GM12878 (cell line): ENCODE results near the gene BMI1. TPM values are rescaled to one million over a fixed set of nuclear protein-coding genes. Genes with fewer than 3 reads are reported as not detected.

Experiments used
- ATAC-seq: fragments of 200-7000 bp; cut with Tn5 transposase; 3 replicates; pipeline ENCODE4 v1.9.1; 2020; ENCODE audit warnings: mild to moderate bottlenecking, moderate library complexity
- BruUV-seq: library from RNA; stranded (reverse); fragments of 400-500 nt; replicated peaks from 2 replicates; lab custom pipeline; 2021; lab: Mats Ljungman, UMichigan
- CTCF ChIA-PET: fragments of 300-600 bp; sonication (Branson Sonifier 250); formaldehyde crosslinking; extraction: SDS; loops from one replicate; lab custom pipeline; 2021; ENCODE audit warnings: inconsistent platforms; lab: Yijun Ruan, JAX
- POLR2A ChIA-PET: fragments of 350-600 bp; formaldehyde crosslinking; extraction: SDS; loops from one replicate; lab custom pipeline; 2021; ENCODE audit warnings: inconsistent platforms; lab: Charles Lee
- RAD21 ChIA-PET: fragments of 300-600 bp; sonication (Branson Sonifier 250); formaldehyde crosslinking; loops from one replicate; lab custom pipeline; 2023; ENCODE audit warnings: antibody characterized with exemption; ENCODE audit not compliant: unreplicated experiment; lab: Charles Lee
- SMC1A ChIA-PET: fragments of 300-600 bp; sonication (Branson Sonifier 250); formaldehyde crosslinking; loops from one replicate; lab custom pipeline; 2023; ENCODE audit not compliant: unreplicated experiment, uncharacterized antibody; lab: Charles Lee
- DNase-seq: peaks from one replicate; pipeline ENCODE4 v3.0.0-alpha.2; 2011; ENCODE audit warnings: low read depth, low spot score
- FAIRE-seq: peaks from 3 replicates; lab custom pipeline; 2011; peaks lifted over from hg19 to GRCh38; lab: Jason Lieb, UNC
- H2AFZ ChIP-seq: 2 replicates; pipeline ENCODE4 v1.6.0; 2011; ENCODE audit warnings: low read depth, low read length, control low read depth; ENCODE audit not compliant: control insufficient read depth
- H3K27ac ChIP-seq: 2 replicates; pipeline ENCODE4 v1.5.1; 2011; ENCODE audit warnings: control low read depth; ENCODE audit not compliant: control insufficient read depth, insufficient read depth
- H3K27me3 ChIP-seq, 2 experiments: replicated peaks in 1 of 2; 2 replicates each; pipeline versions ENCODE4 v1.6.0 to v1.6.1; 2011; ENCODE audit warnings: low read length in 1 of 2; ENCODE audit not compliant: control insufficient read depth in 2 of 2, insufficient read depth in 2 of 2
- H3K36me3 ChIP-seq, 2 experiments: 2 replicates each; pipeline ENCODE4 v1.5.1; 2011; ENCODE audit warnings: low read length in 1 of 2; ENCODE audit not compliant: control insufficient read depth in 2 of 2, insufficient read depth in 2 of 2
- H3K4me1 ChIP-seq: 2 replicates; pipeline ENCODE4 v1.6.1; 2011; ENCODE audit warnings: mild to moderate bottlenecking, low read length, moderate library complexity, mixed read lengths; ENCODE audit not compliant: control insufficient read depth, insufficient read depth
- H3K4me2 ChIP-seq: 2 replicates; pipeline ENCODE4 v1.6.0; 2011; ENCODE audit warnings: control low read depth; ENCODE audit not compliant: control insufficient read depth, insufficient read depth
- H3K4me3 ChIP-seq: fragments of 200-600 bp; sonication (generic); 2 replicates; pipeline ENCODE4 v1.5.1; 2016
- H3K79me2 ChIP-seq: 2 replicates; pipeline ENCODE4 v1.6.0; 2011; ENCODE audit warnings: low read length; ENCODE audit not compliant: control insufficient read depth, insufficient read depth
- H3K9ac ChIP-seq: 2 replicates; pipeline ENCODE4 v1.8.0; 2011; ENCODE audit warnings: low read length, control low read depth, mixed read lengths; ENCODE audit not compliant: control insufficient read depth, insufficient read depth
- H3K9me3 ChIP-seq: replicated peaks from 3 replicates; pipeline ENCODE4 v1.5.1; 2011; ENCODE audit warnings: mild to moderate bottlenecking, low read length; ENCODE audit not compliant: control insufficient read depth, insufficient read depth
- H4K20me1 ChIP-seq: 2 replicates; pipeline ENCODE4 v1.6.0; 2011; ENCODE audit not compliant: control insufficient read depth, insufficient read depth
- CHD1 ChIP-seq: IDR thresholded peaks from 2 replicates; pipeline ENCODE4 v1.6.1; 2012; ENCODE audit warnings: low read depth, low read length, improper control_type of control experiment
- DPF2 ChIP-seq: fragments of 450-650 bp; IDR thresholded peaks from 2 replicates; pipeline ENCODE4 v1.6.1; 2017; ENCODE audit warnings: mild to moderate bottlenecking
- KDM1A ChIP-seq: fragments of 200-600 bp; sonication (generic); IDR thresholded peaks from 2 replicates; pipeline ENCODE4 v1.6.1; 2016; ENCODE audit warnings: borderline replicate concordance
- MAX ChIP-seq: IDR thresholded peaks from 2 replicates; pipeline ENCODE4 v1.6.1; 2012; ENCODE audit warnings: low read depth, low read length, improper control_type of control experiment
- MEF2B ChIP-seq: fragments of 450-650 bp; IDR thresholded peaks from 2 replicates; pipeline ENCODE4 v1.6.1; 2018; ENCODE audit warnings: mild to moderate bottlenecking, moderate library complexity; ENCODE audit not compliant: partially characterized antibody, poor library complexity, severe bottlenecking
- NRF1 ChIP-seq: conservative IDR thresholded peaks from 2 replicates; pipeline ENCODE4 v1.6.1; 2011; ENCODE audit warnings: mild to moderate bottlenecking, low read depth, low read length, improper control_type of control experiment
- POLR2A ChIP-seq: IDR thresholded peaks from 2 replicates; pipeline ENCODE4 v1.6.1; 2011; ENCODE audit warnings: low read depth, mild to moderate bottlenecking, low read length
- POLR2AphosphoS5 ChIP-seq: IDR thresholded peaks from 2 replicates; pipeline ENCODE4 v1.6.1; 2011; ENCODE audit warnings: mild to moderate bottlenecking, low read length, inconsistent platforms
- POU2F2 ChIP-seq: IDR thresholded peaks from 3 replicates; pipeline ENCODE4 v1.6.1; 2011; ENCODE audit warnings: low read depth, mild to moderate bottlenecking, low read length, borderline replicate concordance
- RAD21 ChIP-seq: IDR thresholded peaks from 2 replicates; pipeline ENCODE4 v1.6.1; 2011; ENCODE audit warnings: mild to moderate bottlenecking, low read depth, low read length, moderate library complexity; ENCODE audit not compliant: insufficient read depth
- RELB ChIP-seq: fragments of 450-650 bp; IDR thresholded peaks from 2 replicates; pipeline ENCODE4 v1.6.1; 2017; ENCODE audit warnings: low read depth, mild to moderate bottlenecking, moderate library complexity
- RUNX3 ChIP-seq: IDR thresholded peaks from 2 replicates; pipeline ENCODE4 v1.6.1; 2012; ENCODE audit warnings: low read length, inconsistent platforms
- ZNF687 ChIP-seq: fragments of 450-650 bp; IDR thresholded peaks from 2 replicates; pipeline ENCODE4 v1.6.1; 2017; ENCODE audit warnings: mild to moderate bottlenecking, moderate library complexity
- WGBS: methylation state at CpG from one replicate; pipeline ENCODE4 v1.1.6; 2016; ENCODE audit warnings: low lambda C conversion rate; ENCODE audit not compliant: insufficient replicate concordance, insufficient coverage; ENCODE audit errors: missing lambda C conversion rate; 5-methylcytosine and 5-hydroxymethylcytosine counted together
- in situ Hi-C: fragments of 300-500 bp; cut with MboI; formaldehyde crosslinking; loops from 9 replicates; pipeline ENCODE4 v1.14.3; 2018; ENCODE audit warnings: mixed read lengths
- intact Hi-C: fragments of 100-400 bp; cut with micrococcal nuclease; formaldehyde crosslinking; loops from one replicate; pipeline ENCODE4 v1.14.2; 2022; ENCODE audit not compliant: unreplicated experiment
- polyA plus RNA-seq, 11 experiments: library from polyadenylated mRNA; depleted of rRNA in 4 of 11; unstranded in 6 of 11; stranded (reverse) in 5 of 11; fragments of >200 nt; fragmentation: Nextera tagmentation in 4 of 11; fragmentation: Illumina TruSeq in 1 of 11; extraction: Ambion mirVana in 4 of 11; extraction: Trizol in 1 of 11; gene quantifications; 1 replicate in 1 of 11; 2 replicates in 10 of 11; pipeline versions ENCODE4 v1.2.1 to v1.2.3, GENCODE V29; 2011 to 2016; ENCODE audit warnings: inconsistent platforms in 2 of 11, missing spikeins in 2 of 11, low read depth in 1 of 11
- total RNA-seq, 4 experiments: library from RNA; depleted of rRNA in 3 of 4; stranded (reverse); fragments of >200 nt in 3 of 4; fragmentation: Illumina TruSeq in 1 of 4; extraction: Trizol in 1 of 4; gene quantifications; 2 replicates each; pipeline versions ENCODE4 v1.2.1 to v1.2.3, GENCODE V29; 2013 to 2021

The BMI1 gene
- total and polyA plus RNA-seq, 10 of the 15 experiments (the other 5 are each of a cell fraction or from before 2014, with no cell fraction given): 8.0 to 49.7 (median 25.8) TPM

- TF ChIP-seq RELB: no peak
- TF ChIP-seq NRF1: no peak
Measured at GRCh38 chr10:22334414-22335172, 13.7 kb downstream of the BMI1 start (continued).

GRCh38 chr10:22335173-22335933 lies 14.5 kb downstream of the BMI1 start:
- Histone ChIP-seq H3K9ac (peak overlapping the region; percentile 45), H3K4me3 (peak overlapping the region; percentile 61; the same call in 1 of the 2 replicates), H4K20me1 (no peaks in the 10 kb centered on the region), H2AFZ (peak overlapping the region; percentile 90), H3K79me2 (no peaks in the 10 kb centered on the region), H3K27me3 (peaks cover 8 to 31% of the 10 kb centered on the region in 2 experiments), H3K4me2 (peak overlapping the region; percentile 94), H3K27ac (no peak overlapping the region), H3K36me3 (no peaks in the 10 kb centered on the region), H3K4me1 (peaks cover 29% of the 10 kb centered on the region), H3K9me3 (no peaks in the 10 kb centered on the region; the same call in 2 of the 3 replicates)
- DNase-seq: no peak
- RAD21 ChIA-PET: interaction anchor here (0.6 kb wide), 1 partner anchor 654 kb away, joined by 5 read pairs; no protein-coding TSS in a partner anchor
- no TSS peak for BruUV-seq
- WGBS: 7% methylated on average over 59 of the region's 71 CpGs
- FAIRE-seq: no peak
- CTCF ChIA-PET: no interaction called here
- intact Hi-C loops: no loop called here
- SMC1A ChIA-PET: no interaction called here
- peak; percentile 81 for ATAC-seq
- POLR2A ChIA-PET: interaction anchor here (0.6 kb wide), 2 partner anchors 375 to 873 kb away, joined by 3 to 4 read pairs; no protein-coding TSS in a partner anchor
- in situ Hi-C loops: no loop called here
- no peak for TF ChIP-seq KDM1A
- TF ChIP-seq RUNX3: peak; percentile 71
- TF ChIP-seq MEF2B: peak; percentile 16
- TF ChIP-seq POLR2A: peak; percentile 66; the same call in 1 of the 2 replicates
- 0 out of 2 replicates have a peak, but pooled peaks have one; percentile 51 for TF ChIP-seq MAX
- TF ChIP-seq POLR2AphosphoS5: peak; percentile 68; the same call in 1 of the 2 replicates
- 0 out of 2 replicates have a peak, but pooled peaks have one; percentile 31 for TF ChIP-seq DPF2
- TF ChIP-seq CHD1: peak; percentile 49; the same call in 1 of the 2 replicates
- TF ChIP-seq POU2F2: peak; percentile 94; the same call in 2 of the 3 replicates
- peak; percentile 78 for TF ChIP-seq ZNF687
- TF ChIP-seq RAD21: no peak
